DLD1 (cell line): ENCODE data around the gene EMC8.

Source experiments
- in situ Hi-C: cut with HindIII; loops from 2 replicates; pipeline ENCODE4 v1.10.0; 2017; ENCODE audit warnings: low sequenced_read_pairs

Gene EMC8

GRCh38 chr16:85799497-85800320, at the start of gene EMC8, which contains the start of gene COX4I1:
EMC8 (minus strand) TSS chr16:85799544; CDS start chr16:85799295, 249 bp downstream.
COX4I1 (plus strand) TSS chr16:85799695; CDS start chr16:85801206, 1,511 bp downstream.
- in situ Hi-C loops = no loop called here

- in situ Hi-C loops = no loop called here
These were observed 49.6 kb upstream of the EMC8 start for GRCh38 chr16:85848986-85849385.

- in situ Hi-C loops = no loop called here
These were observed 48.6 kb upstream of the EMC8 start for GRCh38 chr16:85847681-85848601.

GRCh38 chr16:85847036-85847435, 47.7 kb upstream of the EMC8 start:
- in situ Hi-C loops = no loop called here

GRCh38 chr16:85846461-85846860, 47.1 kb upstream of the EMC8 start:
- in situ Hi-C loops = no loop called here

DNA sequence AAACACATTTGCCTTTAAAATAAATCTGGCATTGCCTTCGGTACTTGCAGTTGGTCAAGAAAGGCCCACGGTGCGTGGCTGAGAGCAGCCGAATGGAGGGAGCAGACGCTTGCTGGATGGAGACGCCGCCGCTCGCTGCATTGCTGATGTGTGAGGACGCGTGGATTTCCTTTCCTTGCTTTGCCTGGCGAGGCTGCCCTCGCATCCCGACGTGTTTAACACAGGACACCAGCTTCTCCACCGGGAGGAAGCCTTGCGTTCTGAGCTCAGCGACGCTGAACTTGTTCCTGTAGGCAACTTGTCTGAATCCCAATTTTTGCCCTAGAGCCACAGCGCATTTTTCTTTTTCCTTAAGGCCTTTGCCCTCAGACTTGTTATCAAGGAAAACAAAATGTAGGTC, 45.9 kb upstream of the EMC8 start:
- in situ Hi-C loops = no loop called here

GRCh38 chr16:85844786-85845185, 45.4 kb upstream of the EMC8 start:
- in situ Hi-C loops = no loop called here

GRCh38 chr16:85844169-85844481, 44.8 kb upstream of the EMC8 start:
- in situ Hi-C loops = no loop called here

DNA sequence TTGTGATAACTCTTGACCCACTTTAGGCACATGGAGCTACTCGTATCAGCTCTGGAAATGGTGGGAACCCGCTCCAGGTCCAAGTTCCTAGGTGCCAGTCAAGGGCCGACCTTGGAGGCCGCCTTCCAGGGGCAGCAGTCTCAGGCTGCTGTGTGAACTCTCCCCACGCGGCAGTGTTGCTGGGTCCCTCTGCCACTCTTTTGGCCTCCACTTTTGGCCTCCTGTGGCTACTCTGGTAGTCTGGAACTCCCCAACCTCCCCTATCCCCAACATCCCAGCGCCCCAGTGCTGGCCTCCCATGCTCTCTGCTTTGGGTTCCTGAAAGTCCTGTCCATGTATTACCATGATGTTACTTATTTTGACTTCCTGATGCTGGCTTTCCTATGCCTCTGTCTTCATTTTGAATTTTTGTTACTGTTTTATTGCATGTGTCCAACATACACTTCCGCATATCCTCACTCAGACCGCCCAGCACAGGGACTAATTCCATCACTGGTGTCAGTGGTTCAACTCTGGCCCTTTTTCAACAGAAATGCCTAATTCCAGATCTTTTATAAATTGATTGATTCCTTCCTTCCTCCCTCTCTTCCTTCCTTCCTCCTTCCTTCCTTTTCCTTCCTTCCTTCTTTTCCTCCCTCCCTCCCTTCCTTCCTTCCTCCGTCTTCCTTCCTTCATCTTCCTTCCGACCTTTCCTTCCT, 44.3 kb upstream of the EMC8 start:
- in situ Hi-C loops = no loop called here

GRCh38 chr16:85842848-85843247, 43.5 kb upstream of the EMC8 start:
- in situ Hi-C loops = no loop called here

GRCh38 chr16:85842435-85842834, 43.1 kb upstream of the EMC8 start:
- in situ Hi-C loops = no loop called here

- in situ Hi-C loops = no loop called here
These were observed 41.5 kb upstream of the EMC8 start for GRCh38 chr16:85840801-85841200.

DNA sequence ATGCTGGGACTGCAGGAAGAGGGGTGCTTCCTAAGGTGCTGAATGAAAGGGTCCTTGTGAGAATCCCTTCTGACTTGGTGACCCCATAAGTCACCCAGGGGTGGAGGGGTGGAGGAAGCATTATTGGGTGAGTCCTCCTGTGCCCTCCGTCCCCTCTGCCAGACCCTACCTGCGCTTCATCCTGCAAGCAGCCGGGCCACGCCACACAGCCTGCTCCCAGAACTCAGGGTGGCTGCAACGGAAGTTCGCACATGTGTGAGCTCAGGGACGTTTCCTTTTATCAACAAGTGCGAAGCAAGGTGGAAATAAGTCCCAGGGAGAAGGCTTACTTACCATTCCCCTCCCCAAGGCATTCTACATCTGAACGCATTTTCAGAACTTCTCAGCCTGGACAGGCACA, 41.1 kb upstream of the EMC8 start:
- in situ Hi-C loops = no loop called here

GRCh38 chr16:85839681-85840240, 40.4 kb upstream of the EMC8 start:
- in situ Hi-C loops = loop anchor here (5.0 kb wide), 1 partner anchor 68 kb away; no protein-coding TSS in a partner anchor

DNA sequence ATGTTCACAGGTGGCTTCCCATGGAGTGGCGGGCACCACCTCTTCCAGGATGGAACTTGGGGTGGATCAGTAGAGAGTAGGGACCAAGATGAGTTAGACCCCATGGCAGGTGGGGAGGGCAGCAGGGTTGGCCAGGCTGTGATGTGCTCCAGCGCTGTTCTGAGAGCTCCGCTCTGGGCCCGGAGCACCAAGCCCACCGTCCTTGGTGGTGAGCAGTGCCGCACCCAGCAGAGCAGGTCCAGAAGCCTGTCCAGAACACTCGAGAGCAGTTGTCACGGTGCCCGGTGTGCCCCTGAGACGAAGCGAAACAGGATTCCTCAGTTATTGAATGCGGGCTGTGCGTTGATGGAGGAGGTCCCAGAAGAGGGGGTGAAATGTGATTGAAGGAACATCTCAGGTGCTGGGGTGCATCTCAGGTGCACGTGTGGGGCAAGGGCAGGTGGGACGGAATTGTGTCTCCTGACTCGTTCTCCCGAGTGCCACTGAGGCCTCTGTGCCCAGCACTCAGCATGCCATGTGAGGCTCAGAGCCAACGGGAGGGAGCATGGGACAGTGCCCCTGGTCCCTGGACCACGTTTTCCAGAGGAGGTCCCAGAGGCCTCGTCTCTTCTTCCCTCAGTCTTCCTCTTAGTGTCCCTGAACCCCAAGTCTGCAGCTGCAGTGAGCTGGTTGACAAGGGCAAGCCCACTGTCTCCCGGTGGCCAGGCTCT, 39.7 kb upstream of the EMC8 start:
- in situ Hi-C loops = loop anchor here (5.0 kb wide), 1 partner anchor 68 kb away; no protein-coding TSS in a partner anchor

- in situ Hi-C loops = loop anchor here (5.0 kb wide), 1 partner anchor 69 kb away; no protein-coding TSS in a partner anchor
These were observed 39.0 kb upstream of the EMC8 start for GRCh38 chr16:85838381-85838780.

DNA sequence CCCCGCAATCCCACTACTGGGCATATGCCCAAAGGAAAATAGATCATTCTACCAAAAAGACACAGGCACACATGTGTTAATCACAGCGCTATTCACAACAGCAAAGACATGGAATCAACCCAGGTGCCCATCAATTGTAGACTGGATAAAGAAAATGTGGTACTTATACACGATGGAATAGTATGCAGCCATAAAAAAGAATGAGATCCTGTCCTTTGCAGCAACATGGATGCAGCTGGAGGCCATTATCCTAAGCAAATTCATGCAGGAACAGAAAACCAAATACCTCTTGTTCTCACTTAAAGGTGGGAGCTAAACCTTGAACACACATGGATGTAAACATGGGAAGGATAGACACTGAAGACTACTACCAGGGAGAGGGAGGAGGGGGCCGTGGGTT, 38.3 kb upstream of the EMC8 start:
- in situ Hi-C loops = loop anchor here (5.0 kb wide), 1 partner anchor 70 kb away; no protein-coding TSS in a partner anchor

DNA sequence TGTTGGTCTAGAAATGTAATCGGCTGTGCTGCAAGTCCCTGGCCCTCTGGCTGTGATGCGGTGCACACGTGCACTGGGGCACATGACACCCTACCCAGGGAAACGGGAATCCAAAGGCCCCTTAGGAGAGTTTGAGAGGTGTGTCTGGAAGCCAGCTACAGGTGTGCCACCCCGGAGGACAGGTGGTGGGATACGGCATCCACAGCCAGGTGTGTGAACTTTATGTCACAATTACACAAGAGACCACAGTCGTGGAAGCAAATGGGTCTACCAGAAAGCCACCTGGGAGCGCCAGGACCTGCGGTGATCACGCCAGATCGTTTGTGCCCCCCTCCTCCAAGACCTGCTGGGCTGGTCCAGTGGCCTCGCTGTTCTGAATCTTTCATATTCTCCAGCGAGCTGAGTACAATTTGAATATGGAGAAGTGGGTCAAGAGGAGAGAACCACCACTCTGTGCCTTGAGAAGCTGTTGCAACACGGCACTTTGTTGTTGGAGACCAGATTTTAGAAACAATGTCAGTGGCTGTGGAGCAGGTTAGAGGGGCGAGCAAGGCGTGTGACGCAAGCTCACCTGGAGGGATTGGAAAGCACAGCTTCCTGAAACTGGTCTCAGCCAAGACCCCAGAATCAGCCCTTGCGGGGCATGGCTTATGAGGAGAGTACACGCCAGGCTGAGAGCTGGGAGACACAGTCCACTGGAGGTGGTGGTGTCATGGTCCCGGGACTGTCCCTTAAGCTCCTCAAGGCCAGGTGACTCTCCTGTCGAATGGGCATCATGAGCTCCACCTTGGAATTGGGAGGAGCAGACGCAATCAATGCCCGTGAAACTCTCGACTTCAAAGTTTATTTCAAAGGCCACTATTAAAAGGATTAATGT, 37.6 kb upstream of the EMC8 start:
- in situ Hi-C loops = loop anchor here (5.0 kb wide), 1 partner anchor 70 kb away; no protein-coding TSS in a partner anchor
